Measurements from ENCODE around the gene ZDHHC4. TPM values are rescaled to one million over a fixed set of nuclear protein-coding genes. Genes with fewer than 3 reads are reported as not detected.

Gene ZDHHC4
- total RNA-seq, 1 donor from 2014 or later: 33.0 TPM

DNA sequence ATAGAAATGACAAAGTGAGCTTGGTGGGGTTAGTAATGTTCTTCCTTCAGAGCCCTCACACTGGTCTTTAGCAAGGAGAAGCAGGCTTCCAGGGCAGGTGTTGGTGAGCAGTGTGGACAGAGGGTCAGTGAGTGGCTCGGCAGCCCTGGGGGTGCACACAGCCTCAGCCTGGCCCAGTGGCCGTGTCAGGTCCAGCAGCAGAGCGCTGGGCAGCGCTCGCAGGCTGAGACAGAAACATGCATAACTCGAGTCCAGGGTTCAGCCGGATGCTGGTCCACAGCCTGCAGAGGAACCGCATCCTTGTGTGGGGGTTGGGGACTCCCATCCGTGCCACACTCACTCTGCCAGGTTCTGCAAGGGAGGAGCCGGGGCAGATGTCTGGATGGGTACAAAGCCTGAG is 27.2 kb downstream of the ZDHHC4 start:
- no peak for DNase-seq (ENCODE audit: extremely low read depth, low read depth, low spot score)

- DNase-seq (ENCODE audit: extremely low read depth, low read depth, low spot score): no peak
These were observed 29.8 kb downstream of the ZDHHC4 start for GRCh38 chr7:6606866-6607583.

DNA sequence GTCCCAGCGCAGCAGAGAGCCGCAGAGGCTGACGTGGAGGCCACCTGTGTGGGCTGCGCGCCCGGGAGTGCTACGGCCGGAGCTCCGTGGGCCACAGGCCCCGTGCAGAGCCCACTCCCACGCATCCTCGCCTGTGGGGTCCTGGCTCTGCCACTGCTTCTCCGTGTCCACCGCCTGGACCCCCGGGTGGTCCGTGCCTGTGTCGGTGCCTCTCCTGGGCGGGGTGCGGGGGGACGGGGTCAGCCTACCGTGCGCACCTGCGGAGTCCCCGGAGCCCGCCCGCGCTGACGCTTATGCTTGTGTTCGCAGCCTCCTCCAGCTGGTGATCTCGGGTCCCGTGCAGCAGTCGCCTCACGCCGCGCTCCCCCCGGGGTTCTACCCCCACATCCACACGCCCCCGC is 30.4 kb downstream of the ZDHHC4 start:
- DNase-seq (ENCODE audit: extremely low read depth, low read depth, low spot score): no peak

DNA sequence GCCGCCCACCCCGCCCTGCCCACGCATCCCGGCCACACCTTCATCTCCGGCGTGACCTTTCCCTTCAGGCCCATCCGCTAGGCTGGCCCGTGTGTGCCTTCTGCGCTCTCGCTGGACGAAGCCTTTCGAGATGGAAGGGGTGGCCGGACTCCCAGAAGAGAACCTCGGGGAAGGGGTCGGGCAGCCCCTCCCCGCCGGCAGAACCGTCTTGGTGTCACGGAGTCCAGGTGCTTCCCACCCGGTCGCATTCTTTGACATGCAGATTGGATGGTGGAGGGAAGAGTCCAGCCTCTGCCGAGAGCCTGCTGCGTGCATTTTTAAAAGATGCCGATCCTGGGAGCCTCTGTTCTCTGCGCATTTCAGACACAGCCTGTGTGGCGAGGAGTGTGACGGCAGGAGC is 30.8 kb downstream of the ZDHHC4 start:
- no peak for DNase-seq (ENCODE audit: extremely low read depth, low read depth, low spot score)

DNA sequence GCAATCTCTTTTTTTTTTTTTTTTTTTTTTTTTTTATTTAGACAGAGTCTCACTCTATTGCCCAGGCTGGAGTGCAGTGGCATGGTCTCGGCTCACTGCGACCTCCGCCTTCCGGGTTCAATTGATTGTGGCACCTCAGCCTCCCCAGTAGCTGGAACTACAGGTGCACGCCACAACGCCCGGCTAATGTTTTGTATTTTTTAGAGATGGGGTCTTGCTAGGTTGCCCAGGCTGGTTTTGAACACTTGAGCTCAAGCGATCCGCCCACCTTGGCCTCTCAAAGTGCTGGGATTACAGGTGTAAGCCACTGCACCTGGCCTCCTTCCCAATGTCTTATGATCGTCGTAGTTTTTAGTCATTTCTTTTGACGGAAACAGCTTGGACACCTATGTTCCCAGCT is 31.5 kb downstream of the ZDHHC4 start:
- DNase-seq (ENCODE audit: extremely low read depth, low read depth, low spot score): no peak

GRCh38 chr7:6612819-6613218 is 35.6 kb downstream of the ZDHHC4 start:
- DNase-seq (ENCODE audit: extremely low read depth, low read depth, low spot score): no peak

DNA sequence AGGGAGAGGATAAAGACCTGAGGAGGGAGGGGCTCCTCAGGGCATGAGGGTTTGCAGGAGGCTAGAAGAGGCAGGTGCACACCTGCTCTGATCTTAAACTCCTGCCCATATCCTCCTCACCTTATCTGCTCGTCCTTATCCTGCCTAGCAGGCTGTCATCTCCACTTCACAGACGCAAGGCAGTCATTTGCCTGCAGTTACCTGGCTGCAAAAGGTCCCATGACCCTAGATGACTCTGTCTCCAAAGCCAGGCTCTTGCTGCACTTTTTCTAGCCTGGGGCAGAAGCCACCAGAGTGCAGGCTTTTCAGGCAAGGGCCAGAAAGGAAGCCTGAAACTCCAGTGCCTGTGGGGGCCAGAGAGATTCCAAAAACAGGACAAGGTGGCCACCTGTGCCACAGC is 36.5 kb downstream of the ZDHHC4 start:
- DNase-seq (ENCODE audit: extremely low read depth, low read depth, low spot score): no peak

DNA sequence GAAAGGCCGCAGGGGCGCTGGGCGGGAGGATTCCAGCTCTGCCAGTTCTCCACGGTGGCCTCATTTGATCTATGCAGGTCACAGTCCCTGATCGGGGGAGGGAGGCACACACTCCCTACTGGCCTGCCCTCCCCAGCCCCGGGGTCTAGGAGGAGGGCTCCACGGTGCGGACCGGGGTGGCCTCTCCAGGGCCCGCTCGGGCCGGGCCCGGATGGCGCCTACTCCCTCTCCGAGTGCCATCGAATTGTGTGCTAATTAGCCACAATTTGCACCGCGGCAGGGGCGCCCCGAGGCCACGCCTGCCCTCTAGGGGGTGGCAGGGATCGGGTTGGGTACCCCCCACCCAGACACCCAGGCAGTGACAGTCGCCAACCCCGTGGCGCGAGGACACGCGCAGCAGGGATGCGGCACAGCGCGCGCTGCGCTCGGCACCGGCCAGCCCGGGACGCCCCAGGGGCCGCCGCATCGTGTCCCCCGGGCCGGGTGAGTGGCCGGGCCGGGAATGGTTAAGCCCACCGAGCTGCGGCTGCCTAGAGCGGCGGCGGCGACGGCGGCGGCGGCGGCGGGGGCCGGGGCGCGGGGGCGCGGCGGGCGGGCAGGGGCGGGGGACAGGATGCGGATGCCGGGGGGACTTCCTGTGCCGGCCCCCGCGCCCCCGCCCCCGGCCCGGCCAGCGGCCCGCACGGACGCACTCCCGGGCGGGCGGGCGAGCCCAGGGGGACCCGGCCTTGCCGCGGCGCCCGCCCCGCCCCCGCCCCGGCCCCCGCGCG is 37.9 kb downstream of the ZDHHC4 start, which contains the start of gene ZNF853:
Gene ZNF853 (plus strand): TSS at position 658 of the 770 bp plus-strand sequence. CDS start 565 bp downstream, outside the sequence.
- no peak for DNase-seq (ENCODE audit: extremely low read depth, low read depth, low spot score)

- DNase-seq (ENCODE audit: extremely low read depth, low read depth, low spot score): no peak
These were observed 38.7 kb downstream of the ZDHHC4 start for GRCh38 chr7:6615723-6616555.

GRCh38 chr7:6616854-6617643 is 39.8 kb downstream of the ZDHHC4 start:
- no peak for DNase-seq (ENCODE audit: extremely low read depth, low read depth, low spot score)

GRCh38 chr7:6618621-6619020 is 41.4 kb downstream of the ZDHHC4 start:
- no peak for DNase-seq (ENCODE audit: extremely low read depth, low read depth, low spot score)

- no peak for DNase-seq (ENCODE audit: extremely low read depth, low read depth, low spot score)
These were observed 42.7 kb downstream of the ZDHHC4 start for GRCh38 chr7:6619961-6620360.

GRCh38 chr7:6621195-6622133 is 44.2 kb downstream of the ZDHHC4 start:
- no peak for DNase-seq (ENCODE audit: extremely low read depth, low read depth, low spot score)

GRCh38 chr7:6622134-6622710 is 45.0 kb downstream of the ZDHHC4 start:
- DNase-seq (ENCODE audit: extremely low read depth, low read depth, low spot score): no peak

GRCh38 chr7:6623589-6624245 is 46.5 kb downstream of the ZDHHC4 start:
- no peak for DNase-seq (ENCODE audit: extremely low read depth, low read depth, low spot score)

DNA sequence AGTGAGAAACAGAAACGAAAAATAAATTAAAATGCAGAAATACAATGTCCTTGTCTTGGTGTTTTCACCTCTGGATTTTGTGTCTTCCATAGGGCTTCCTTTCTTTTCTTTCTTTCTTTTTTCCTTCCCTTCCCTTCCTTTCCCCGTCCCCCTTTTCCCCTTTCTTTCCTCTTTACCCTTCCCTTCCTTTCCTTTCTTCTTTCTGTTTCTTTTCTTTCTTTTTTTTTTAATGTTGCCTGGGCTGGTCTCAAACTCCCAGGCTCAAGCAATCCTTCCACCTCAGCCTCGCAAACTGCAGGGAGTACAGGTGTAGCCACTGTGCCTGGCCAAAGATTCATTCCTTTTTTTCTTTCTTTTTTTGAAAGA is 47.0 kb downstream of the ZDHHC4 start:
- DNase-seq (ENCODE audit: extremely low read depth, low read depth, low spot score): no peak

DNA sequence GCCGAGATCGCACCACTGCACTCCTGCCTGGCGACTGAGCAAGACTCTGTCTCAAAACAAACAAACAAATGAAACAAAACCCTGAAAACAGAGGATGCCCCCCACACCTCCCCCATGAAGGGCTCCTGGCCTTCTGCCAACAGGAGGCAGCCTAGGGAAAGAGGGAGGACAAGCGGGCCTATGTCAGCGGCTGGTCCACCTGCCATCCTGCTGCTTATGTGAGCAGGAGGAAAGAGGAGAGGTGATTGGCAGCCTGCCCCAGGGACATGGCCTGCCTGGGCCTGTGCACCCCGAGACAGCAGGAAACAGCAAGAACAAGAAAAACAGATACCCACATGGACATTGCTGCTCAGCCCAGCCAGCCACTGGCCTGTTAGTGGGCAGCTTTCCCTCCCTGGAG is 50.8 kb downstream of the ZDHHC4 start:
- no peak for DNase-seq (ENCODE audit: extremely low read depth, low read depth, low spot score)

- no peak for DNase-seq (ENCODE audit: extremely low read depth, low read depth, low spot score)
These were observed 53.0 kb downstream of the ZDHHC4 start for GRCh38 chr7:6630007-6630849.

All from glomerular endothelial cell (primary cell).